ENCODE results near the gene SURF2. TPM values are rescaled to one million over a fixed set of nuclear protein-coding genes. Genes with fewer than 3 reads are reported as not detected.

SURF2 gene
- polyA plus RNA-seq, 1 of the 3 experiments (the other 2 are of a cell fraction): 46.8 TPM

- H3K4me2 ChIP-seq: peak within 1 kb of the TSS; percentile 99
- WGBS (ENCODE audit: low lambda C conversion rate): 0% methylated on average over 8 of the region's 120 CpGs
- H3K9me3 ChIP-seq: no peaks in the 10 kb centered on the region
- H4K20me1 ChIP-seq (ENCODE audit: insufficient read depth): peaks cover 42% of the 10 kb centered on the region
- ChIA-PET CTCF (interaction anchor here (0.6 to 1.4 kb wide), 8 partner anchors 9 to 29 kb away, joined by 3 to 7 read pairs (median 4); no protein-coding TSS in a partner anchor), POLR2A (interaction anchor here (0.7 to 1.0 kb wide), 4 partner anchors 10 to 28 kb away, joined by 3 to 5 read pairs (median 3); partner anchors contain the start of genes MED22, RPL7A, SURF1 and SURF2)
- peaks cover 9% of the 10 kb centered on the region for H3F3A ChIP-seq (replicated peaks; ENCODE audit: insufficient read depth)
- H3K27ac ChIP-seq (ENCODE audit: low read depth in 2 of 2, low read length in 1 of 2): peak within 1 kb of the TSS; percentile 67 to 90
- H3K36me3 ChIP-seq (replicated peaks in 1 of 2; ENCODE audit: control insufficient read depth in 1 of 2, insufficient read depth in 2 of 2, low read length in 1 of 2): peaks cover 17 to 20% of the 10 kb centered on the region in 2 experiments
- peak within 1 kb of the TSS; percentile 99 for H3K9ac ChIP-seq
- peak within 1 kb of the TSS; percentile 63 for H2AFZ ChIP-seq (ENCODE audit: low read depth)
- no peaks in the 10 kb centered on the region for H3K9me2 ChIP-seq
- H3K27me3 ChIP-seq (ENCODE audit: insufficient read depth): no peaks in the 10 kb centered on the region
- H3K4me1 ChIP-seq (ENCODE audit: control insufficient read depth in 1 of 2, insufficient read depth in 2 of 2, low read depth in 1 of 2, low read length in 1 of 2): peaks cover 5 to 18% of the 10 kb centered on the region in 2 experiments; a peak in 3 of 4 replicates
- H3K79me2 ChIP-seq (ENCODE audit: insufficient read depth): peaks cover 52% of the 10 kb centered on the region
- peak; percentile 100 for DNase-seq
- H3K4me3 ChIP-seq (ENCODE audit: low read depth in 2 of 2, low read length in 1 of 2): peak within 1 kb of the TSS; percentile 88 to 100
- TF ChIP-seq SMC3 (IDR thresholded peaks at IDR 0.05; ENCODE audit: low read depth, low read length) (no peak), REST (IDR thresholded peaks at IDR 0.05; ENCODE audit: low read depth, low read length) (peak; percentile 54; the same call in 1 of the 2 replicates), TEAD4 (IDR thresholded peaks at IDR 0.05; ENCODE audit: borderline replicate concordance, insufficient read depth) (no peak), CTCF (IDR thresholded peaks at IDR 0.05) (no peak), NRF1 (IDR thresholded peaks at IDR 0.05; ENCODE audit: low read depth, low read length) (peak; percentile 54), USF1 (IDR thresholded peaks at IDR 0.05; ENCODE audit: borderline replicate concordance, low read depth) (no peak; the same call in 1 of the 2 replicates), FOXJ3 (CRISPR knock-in tag; IDR thresholded peaks at IDR 0.05) (no peak), ELF1 (IDR thresholded peaks at IDR 0.05) (no peak), YY1 (IDR thresholded peaks at IDR 0.05; ENCODE audit: low read depth) (0 out of 2 replicates have a peak, but pooled peaks have one; percentile 3), EP300 (IDR thresholded peaks at IDR 0.05; ENCODE audit: borderline replicate concordance in 1 of 2, low read depth in 1 of 2, low read length in 1 of 2) (peak in 1 of 2 experiments; percentile 27; a peak in 1 of 4 replicates), POLR2AphosphoS5 (IDR thresholded peaks at IDR 0.05; ENCODE audit: low read depth, low read length) (peak; percentile 67), ZBTB33 (IDR thresholded peaks at IDR 0.05; ENCODE audit: borderline replicate concordance, low read depth) (no peak), MEF2A (IDR thresholded peaks at IDR 0.05; ENCODE audit: borderline replicate concordance, low read depth) (no peak), FOSL2 (IDR thresholded peaks at IDR 0.05; ENCODE audit: borderline replicate concordance, low read depth) (no peak), GABPA (IDR thresholded peaks at IDR 0.05; ENCODE audit: low read depth) (peak; percentile 51), EZH2phosphoT487 (IDR thresholded peaks at IDR 0.05; ENCODE audit: borderline replicate concordance, low read depth) (no peak), CHD2 (IDR thresholded peaks at IDR 0.05; ENCODE audit: low read length, partially characterized antibody) (no peak), MXI1 (IDR thresholded peaks at IDR 0.05; ENCODE audit: low read depth, low read length) (no peak), RXRA (IDR thresholded peaks at IDR 0.05; ENCODE audit: borderline replicate concordance, low read depth) (no peak), SIN3A (IDR thresholded peaks at IDR 0.05; ENCODE audit: borderline replicate concordance, low read depth, low read length) (no peak), RAD21 (IDR thresholded peaks at IDR 0.05; ENCODE audit: low read length) (no peak)
- TF ChIP-seq, protein P1, sequence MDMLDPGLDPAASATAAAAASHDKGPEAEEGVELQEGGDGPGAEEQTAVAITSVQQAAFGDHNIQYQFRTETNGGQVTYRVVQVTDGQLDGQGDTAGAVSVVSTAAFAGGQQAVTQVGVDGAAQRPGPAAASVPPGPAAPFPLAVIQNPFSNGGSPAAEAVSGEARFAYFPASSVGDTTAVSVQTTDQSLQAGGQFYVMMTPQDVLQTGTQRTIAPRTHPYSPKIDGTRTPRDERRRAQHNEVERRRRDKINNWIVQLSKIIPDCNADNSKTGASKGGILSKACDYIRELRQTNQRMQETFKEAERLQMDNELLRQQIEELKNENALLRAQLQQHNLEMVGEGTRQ (IDR thresholded peaks at IDR 0.05; ENCODE audit: borderline replicate concordance, low read depth, low read length): no peak
Observed at GRCh38 chr9:133375724-133376654, 19.6 kb downstream of the SURF2 start, which contains the start of the genes STKLD1 and SURF4. Gene STKLD1, plus strand, starts transcription at chr9:133376366. Its CDS starts 108 bp downstream, at chr9:133376474. Gene SURF4, minus strand, starts transcription at chr9:133376060. Its CDS starts 91 bp downstream, at chr9:133375969.
